ENCODE measurements around the gene RPL36AL.

- TF ChIP-seq POLR2AphosphoS5 (IDR thresholded peaks at IDR 0.05; ENCODE audit: borderline replicate concordance, low read depth, low read length) (no peak), EZH2 (IDR thresholded peaks at IDR 0.05) (no peak)
Measured at GRCh38 chr14:49574038-49574437, 46.4 kb downstream of the RPL36AL start.
